ENCODE measurements around the gene SDF4. TPM values are rescaled to one million over a fixed set of nuclear protein-coding genes. Genes with fewer than 3 reads are reported as not detected.

Gene SDF4
- total and polyA plus RNA-seq, 2 donors (not counting 1 experiment from before 2014, with no cell fraction given): 127 to 133 TPM

DNA sequence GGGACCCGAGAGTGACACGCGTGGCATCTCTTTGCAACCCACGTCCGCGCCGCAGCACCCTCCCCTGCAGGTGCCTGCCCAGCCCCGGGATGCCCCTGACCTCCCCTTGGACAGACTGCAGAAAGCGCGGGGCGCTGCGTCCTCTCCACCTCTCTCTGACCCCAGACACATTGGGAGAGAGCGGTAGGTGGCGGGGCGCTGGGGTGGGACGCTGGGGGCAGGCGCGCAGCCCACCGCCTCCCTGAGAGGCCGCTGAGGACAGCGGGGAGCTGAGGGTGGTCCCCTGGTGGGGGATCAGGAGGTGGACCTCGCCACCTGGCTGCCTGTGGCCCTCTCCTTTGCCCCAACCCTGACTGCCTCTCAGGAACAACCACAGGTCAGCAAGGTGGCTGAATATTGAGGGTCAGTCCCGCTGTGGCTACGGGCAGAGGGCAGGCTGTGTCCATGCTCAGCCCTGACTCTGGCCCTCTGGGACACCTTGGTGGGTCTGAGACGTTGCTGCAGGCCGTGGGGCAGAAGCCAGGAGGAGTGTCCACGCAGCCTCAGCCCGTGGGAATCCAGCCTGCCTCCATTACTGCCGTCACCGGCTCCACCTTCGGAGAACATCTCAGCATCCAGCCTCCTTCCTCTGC lies 42.6 kb upstream of the SDF4 start:
- no peak for DNase-seq (ENCODE audit: low read depth in 2 of 2)
- TF ChIP-seq, protein P1, sequence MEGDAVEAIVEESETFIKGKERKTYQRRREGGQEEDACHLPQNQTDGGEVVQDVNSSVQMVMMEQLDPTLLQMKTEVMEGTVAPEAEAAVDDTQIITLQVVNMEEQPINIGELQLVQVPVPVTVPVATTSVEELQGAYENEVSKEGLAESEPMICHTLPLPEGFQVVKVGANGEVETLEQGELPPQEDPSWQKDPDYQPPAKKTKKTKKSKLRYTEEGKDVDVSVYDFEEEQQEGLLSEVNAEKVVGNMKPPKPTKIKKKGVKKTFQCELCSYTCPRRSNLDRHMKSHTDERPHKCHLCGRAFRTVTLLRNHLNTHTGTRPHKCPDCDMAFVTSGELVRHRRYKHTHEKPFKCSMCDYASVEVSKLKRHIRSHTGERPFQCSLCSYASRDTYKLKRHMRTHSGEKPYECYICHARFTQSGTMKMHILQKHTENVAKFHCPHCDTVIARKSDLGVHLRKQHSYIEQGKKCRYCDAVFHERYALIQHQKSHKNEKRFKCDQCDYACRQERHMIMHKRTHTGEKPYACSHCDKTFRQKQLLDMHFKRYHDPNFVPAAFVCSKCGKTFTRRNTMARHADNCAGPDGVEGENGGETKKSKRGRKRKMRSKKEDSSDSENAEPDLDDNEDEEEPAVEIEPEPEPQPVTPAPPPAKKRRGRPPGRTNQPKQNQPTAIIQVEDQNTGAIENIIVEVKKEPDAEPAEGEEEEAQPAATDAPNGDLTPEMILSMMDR (conservative IDR thresholded peaks at IDR 0.05 in 1 of 2, IDR thresholded peaks at IDR 0.05 in 1 of 2; ENCODE audit: low read depth in 1 of 2, low read length in 2 of 2): no peak
- TF ChIP-seq EZH2 (IDR thresholded peaks at IDR 0.05; ENCODE audit: low read length, missing control alignments): no peak
- Histone ChIP-seq H3K4me1 (ENCODE audit: control insufficient read depth, extremely low read depth, insufficient read depth, low read length) (peaks cover 20% of the 10 kb centered on the region), H3K79me2 (ENCODE audit: control insufficient read depth, insufficient read depth, low read length) (peaks cover 41% of the 10 kb centered on the region), H3K27ac (ENCODE audit: insufficient read depth, low read length) (peak overlapping the region; percentile 73), H3K9ac (ENCODE audit: insufficient read depth, low read length) (peak overlapping the region; percentile 82), H3K9me3 (ENCODE audit: control insufficient read depth, insufficient read depth, low read depth, low read length) (no peaks in the 10 kb centered on the region), H4K20me1 (ENCODE audit: control insufficient read depth, extremely low read depth, insufficient read depth, low read length) (no peaks in the 10 kb centered on the region), H3K27me3 (ENCODE audit: control insufficient read depth, insufficient read depth, low read length) (no peaks in the 10 kb centered on the region), H2AFZ (ENCODE audit: low read length) (peak overlapping the region; percentile 75), H3K4me2 (ENCODE audit: extremely low read depth, insufficient read depth, low read length) (peak overlapping the region; percentile 87), H3K4me3 (replicated peaks in 1 of 4; ENCODE audit: control extremely low read depth in 1 of 4, insufficient read depth in 1 of 4, low read depth in 3 of 4, low read length in 4 of 4) (peak overlapping the region; percentile 58 to 82 (median 70)), H3K36me3 (ENCODE audit: control insufficient read depth, insufficient read depth, low read length) (peaks cover 3% of the 10 kb centered on the region)

DNA sequence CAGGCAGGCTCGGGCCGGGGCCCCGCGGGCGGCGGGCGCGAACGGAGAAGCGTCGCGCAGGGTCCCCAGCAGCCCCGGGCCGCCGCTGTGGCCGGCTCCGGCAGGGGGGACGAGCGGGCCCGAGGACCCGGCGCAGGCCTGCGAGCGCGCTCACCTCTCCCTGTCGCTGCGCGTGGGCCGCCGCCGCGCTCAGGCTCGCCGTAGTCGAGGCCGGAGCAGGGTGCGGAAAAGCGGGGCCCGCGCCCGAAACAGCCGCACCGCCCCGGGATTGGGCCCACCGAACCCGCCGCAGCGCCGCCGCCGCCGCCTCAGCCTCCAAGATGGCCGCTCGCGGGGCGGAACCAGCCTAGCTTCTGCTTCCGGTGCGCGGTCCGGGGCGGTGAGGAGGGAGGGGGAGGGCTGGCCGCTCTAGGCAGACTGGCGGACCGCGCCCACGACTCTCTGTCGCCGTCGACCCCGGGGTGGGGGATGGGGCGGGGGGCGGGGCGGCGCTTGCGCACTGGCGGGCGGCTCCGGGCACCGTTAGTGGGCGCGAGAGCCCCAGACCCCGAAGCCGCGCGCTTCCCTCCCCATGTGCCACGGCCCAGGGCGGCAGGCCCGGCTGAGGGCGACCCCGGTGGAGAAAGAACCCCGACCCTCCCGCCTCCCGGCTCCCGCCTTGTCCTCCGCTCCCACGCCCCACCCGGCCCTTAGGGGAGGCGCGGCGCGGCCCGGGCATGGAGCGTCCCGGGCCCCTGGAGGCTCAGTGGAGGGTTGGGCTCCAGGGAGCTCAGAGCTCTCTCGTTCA lies 41.9 kb upstream of the SDF4 start, which contains the start of gene UBE2J2:
Gene UBE2J2 (minus strand): TSS at position 343 of the 787 bp plus-strand sequence. CDS start 5,862 bp downstream, outside the sequence.
- peak within 1 kb of the TSS; percentile 82 to 96 (median 86) for H3K4me3 ChIP-seq (replicated peaks in 1 of 4; ENCODE audit: control extremely low read depth in 1 of 4, insufficient read depth in 1 of 4, low read depth in 3 of 4, low read length in 4 of 4)
- peak within 1 kb of the TSS; percentile 75 for H2AFZ ChIP-seq (ENCODE audit: low read length)
- peak within 1 kb of the TSS; percentile 97 for H3K9ac ChIP-seq (ENCODE audit: insufficient read depth, low read length)
- H3K9me3 ChIP-seq (ENCODE audit: control insufficient read depth, insufficient read depth, low read depth, low read length): no peaks in the 10 kb centered on the region
- H3K36me3 ChIP-seq (ENCODE audit: control insufficient read depth, insufficient read depth, low read length): peaks cover 3% of the 10 kb centered on the region
- no peaks in the 10 kb centered on the region for H3K27me3 ChIP-seq (ENCODE audit: control insufficient read depth, insufficient read depth, low read length)
- peaks cover 20% of the 10 kb centered on the region for H3K4me1 ChIP-seq (ENCODE audit: control insufficient read depth, extremely low read depth, insufficient read depth, low read length)
- peak within 1 kb of the TSS; percentile 95 for H3K27ac ChIP-seq (ENCODE audit: insufficient read depth, low read length)
- no peaks in the 10 kb centered on the region for H4K20me1 ChIP-seq (ENCODE audit: control insufficient read depth, extremely low read depth, insufficient read depth, low read length)
- TF ChIP-seq, protein P1 (conservative IDR thresholded peaks at IDR 0.05 in 1 of 2, IDR thresholded peaks at IDR 0.05 in 1 of 2; ENCODE audit: low read depth in 1 of 2, low read length in 2 of 2): no peak
- TF ChIP-seq EZH2 (IDR thresholded peaks at IDR 0.05; ENCODE audit: low read length, missing control alignments): no peak
- peak; percentile 91 to 94 for DNase-seq (ENCODE audit: low read depth in 2 of 2)
- H3K4me2 ChIP-seq (ENCODE audit: extremely low read depth, insufficient read depth, low read length): peak within 1 kb of the TSS; percentile 89
- H3K79me2 ChIP-seq (ENCODE audit: control insufficient read depth, insufficient read depth, low read length): peaks cover 48% of the 10 kb centered on the region

DNA sequence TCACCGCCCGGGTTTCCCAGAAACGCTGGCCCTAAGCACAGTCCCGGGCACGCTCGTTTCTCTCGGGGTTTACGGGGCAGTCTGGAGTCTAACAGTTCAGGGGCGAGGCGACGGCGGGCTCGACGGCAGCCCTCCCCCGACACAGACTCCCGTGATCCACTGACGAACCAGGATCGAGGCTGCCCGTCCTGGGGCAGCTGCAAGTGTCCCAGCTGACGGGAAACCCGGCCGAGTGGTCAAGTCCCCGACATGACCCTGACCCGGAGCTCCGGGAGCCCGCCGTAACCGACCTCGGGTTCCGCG lies 41.4 kb upstream of the SDF4 start:
- peak overlapping the region; percentile 82 to 96 (median 86) for H3K4me3 ChIP-seq (replicated peaks in 1 of 4; ENCODE audit: control extremely low read depth in 1 of 4, insufficient read depth in 1 of 4, low read depth in 3 of 4, low read length in 4 of 4)
- H3K4me2 ChIP-seq (ENCODE audit: extremely low read depth, insufficient read depth, low read length): peak overlapping the region; percentile 89
- peaks cover 53% of the 10 kb centered on the region for H3K79me2 ChIP-seq (ENCODE audit: control insufficient read depth, insufficient read depth, low read length)
- no peaks in the 10 kb centered on the region for H3K9me3 ChIP-seq (ENCODE audit: control insufficient read depth, insufficient read depth, low read depth, low read length)
- H3K4me1 ChIP-seq (ENCODE audit: control insufficient read depth, extremely low read depth, insufficient read depth, low read length): peaks cover 20% of the 10 kb centered on the region
- H3K36me3 ChIP-seq (ENCODE audit: control insufficient read depth, insufficient read depth, low read length): peaks cover 6% of the 10 kb centered on the region
- peak overlapping the region; percentile 95 for H3K27ac ChIP-seq (ENCODE audit: insufficient read depth, low read length)
- DNase-seq (ENCODE audit: low read depth in 2 of 2): no peak
- H3K9ac ChIP-seq (ENCODE audit: insufficient read depth, low read length): peak overlapping the region; percentile 97
- TF ChIP-seq, protein P1 (conservative IDR thresholded peaks at IDR 0.05 in 1 of 2, IDR thresholded peaks at IDR 0.05 in 1 of 2; ENCODE audit: low read depth in 1 of 2, low read length in 2 of 2): no peak
- TF ChIP-seq EZH2 (IDR thresholded peaks at IDR 0.05; ENCODE audit: low read length, missing control alignments): no peak
- H2AFZ ChIP-seq (ENCODE audit: low read length): no peak overlapping the region
- H3K27me3 ChIP-seq (ENCODE audit: control insufficient read depth, insufficient read depth, low read length): no peaks in the 10 kb centered on the region
- no peaks in the 10 kb centered on the region for H4K20me1 ChIP-seq (ENCODE audit: control insufficient read depth, extremely low read depth, insufficient read depth, low read length)

All from fibroblast of lung (primary cell).